Measurements from ENCODE around the gene REELD1.

Gene REELD1

GRCh38 chr4:146194212-146194611, 20.1 kb upstream of the REELD1 start:
- TF ChIP-seq ZNF155 (tag by site-specific recombination; IDR thresholded peaks at IDR 0.05) (no peak), ZNF10 (tag by site-specific recombination; IDR thresholded peaks at IDR 0.05) (peak; percentile 97)
- H3K27ac ChIP-seq (ENCODE audit: extremely low read depth, low read depth, low read length), result no peak overlapping the region
- H3K4me1 ChIP-seq (ENCODE audit: control insufficient read depth, insufficient read depth, low read length), result no peaks in the 10 kb centered on the region
- H3K4me3 ChIP-seq (ENCODE audit: low read depth, low read length), result no peak overlapping the region
- peaks cover 4 to 34% of the 10 kb centered on the region in 2 experiments; a peak in 2 of 3 replicates for H3K36me3 ChIP-seq (ENCODE audit: control insufficient read depth in 2 of 2, insufficient read depth in 1 of 2, low read length in 2 of 2)
- ChIA-PET POLR2A (no interaction called here), CTCF (no interaction called here)
- H3K9me3 ChIP-seq (ENCODE audit: control insufficient read depth, insufficient read depth, low read depth, low read length), result no peaks in the 10 kb centered on the region

DNA sequence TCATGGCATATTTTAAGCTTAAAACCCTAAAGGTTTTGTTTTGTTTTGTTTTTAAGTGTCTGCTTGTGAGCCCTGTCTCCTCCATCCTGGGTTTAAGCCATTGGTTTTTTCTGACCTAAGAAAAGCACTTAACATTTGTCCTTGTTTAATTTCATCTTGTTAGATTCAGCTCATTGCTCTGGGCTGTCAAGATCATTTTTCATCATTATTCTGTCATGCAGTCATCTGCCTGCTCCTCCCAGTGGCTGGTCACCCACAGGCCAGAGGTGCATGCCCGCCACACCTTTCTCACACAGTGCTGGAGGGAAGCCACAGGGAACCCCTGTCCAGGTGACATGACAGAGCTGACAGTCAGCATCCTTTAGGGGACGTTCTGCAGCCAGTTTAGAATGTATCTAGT, 11.7 kb upstream of the REELD1 start:
- H3K9me3 ChIP-seq (ENCODE audit: control insufficient read depth, insufficient read depth, low read depth, low read length), result no peaks in the 10 kb centered on the region
- ChIA-PET POLR2A (no interaction called here), CTCF (interaction anchor here (1.3 to 1.5 kb wide), 2 partner anchors 11 to 107 kb away, joined by 3 to 6 read pairs; no protein-coding TSS in a partner anchor)
- no peak overlapping the region for H3K4me3 ChIP-seq (ENCODE audit: low read depth, low read length)
- H3K36me3 ChIP-seq (ENCODE audit: control insufficient read depth in 2 of 2, insufficient read depth in 1 of 2, low read length in 2 of 2), result no peaks in the 10 kb centered on the region
- no peak overlapping the region for H3K27ac ChIP-seq (ENCODE audit: extremely low read depth, low read depth, low read length)
- TF ChIP-seq ZNF341 (tag by site-specific recombination; IDR thresholded peaks at IDR 0.05; ENCODE audit: low read depth) (no peak), YY1 (tag by site-specific recombination; IDR thresholded peaks at IDR 0.05) (no peak), ZNF18 (tag by site-specific recombination; IDR thresholded peaks at IDR 0.05) (no peak), ZNF274 (IDR thresholded peaks at IDR 0.05; ENCODE audit: low read length) (no peak), ZNF274 (tag by site-specific recombination; IDR thresholded peaks at IDR 0.05; ENCODE audit: borderline replicate concordance) (no peak)
- no peaks in the 10 kb centered on the region for H3K4me1 ChIP-seq (ENCODE audit: control insufficient read depth, insufficient read depth, low read length)

GRCh38 chr4:146207410-146207809, 6.9 kb upstream of the REELD1 start:
- ChIA-PET CTCF (no interaction called here), POLR2A (no interaction called here)
- TF ChIP-seq ZNF660 (tag by site-specific recombination; IDR thresholded peaks at IDR 0.05) (no peak), BCL11B (tag by site-specific recombination; IDR thresholded peaks at IDR 0.05; ENCODE audit: low read depth) (no peak), ZNF416 (tag by site-specific recombination; IDR thresholded peaks at IDR 0.05) (no peak), ZNF658 (tag by site-specific recombination; IDR thresholded peaks at IDR 0.05) (no peak), KLF8 (tag by site-specific recombination; IDR thresholded peaks at IDR 0.05) (no peak), ZNF169 (tag by site-specific recombination; IDR thresholded peaks at IDR 0.05) (no peak), ZNF202 (tag by site-specific recombination; IDR thresholded peaks at IDR 0.05; ENCODE audit: borderline replicate concordance) (no peak), ZNF302 (tag by site-specific recombination; IDR thresholded peaks at IDR 0.05; ENCODE audit: low read depth) (no peak), TRIM28 (IDR thresholded peaks at IDR 0.05; ENCODE audit: borderline replicate concordance, low read length) (no peak), ZNF629 (tag by site-specific recombination; IDR thresholded peaks at IDR 0.05) (no peak)
- TF ChIP-seq, protein P1, sequence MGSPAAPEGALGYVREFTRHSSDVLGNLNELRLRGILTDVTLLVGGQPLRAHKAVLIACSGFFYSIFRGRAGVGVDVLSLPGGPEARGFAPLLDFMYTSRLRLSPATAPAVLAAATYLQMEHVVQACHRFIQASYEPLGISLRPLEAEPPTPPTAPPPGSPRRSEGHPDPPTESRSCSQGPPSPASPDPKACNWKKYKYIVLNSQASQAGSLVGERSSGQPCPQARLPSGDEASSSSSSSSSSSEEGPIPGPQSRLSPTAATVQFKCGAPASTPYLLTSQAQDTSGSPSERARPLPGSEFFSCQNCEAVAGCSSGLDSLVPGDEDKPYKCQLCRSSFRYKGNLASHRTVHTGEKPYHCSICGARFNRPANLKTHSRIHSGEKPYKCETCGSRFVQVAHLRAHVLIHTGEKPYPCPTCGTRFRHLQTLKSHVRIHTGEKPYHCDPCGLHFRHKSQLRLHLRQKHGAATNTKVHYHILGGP (tag by site-specific recombination; IDR thresholded peaks at IDR 0.05), result no peak
- TF ChIP-seq, protein P2, sequence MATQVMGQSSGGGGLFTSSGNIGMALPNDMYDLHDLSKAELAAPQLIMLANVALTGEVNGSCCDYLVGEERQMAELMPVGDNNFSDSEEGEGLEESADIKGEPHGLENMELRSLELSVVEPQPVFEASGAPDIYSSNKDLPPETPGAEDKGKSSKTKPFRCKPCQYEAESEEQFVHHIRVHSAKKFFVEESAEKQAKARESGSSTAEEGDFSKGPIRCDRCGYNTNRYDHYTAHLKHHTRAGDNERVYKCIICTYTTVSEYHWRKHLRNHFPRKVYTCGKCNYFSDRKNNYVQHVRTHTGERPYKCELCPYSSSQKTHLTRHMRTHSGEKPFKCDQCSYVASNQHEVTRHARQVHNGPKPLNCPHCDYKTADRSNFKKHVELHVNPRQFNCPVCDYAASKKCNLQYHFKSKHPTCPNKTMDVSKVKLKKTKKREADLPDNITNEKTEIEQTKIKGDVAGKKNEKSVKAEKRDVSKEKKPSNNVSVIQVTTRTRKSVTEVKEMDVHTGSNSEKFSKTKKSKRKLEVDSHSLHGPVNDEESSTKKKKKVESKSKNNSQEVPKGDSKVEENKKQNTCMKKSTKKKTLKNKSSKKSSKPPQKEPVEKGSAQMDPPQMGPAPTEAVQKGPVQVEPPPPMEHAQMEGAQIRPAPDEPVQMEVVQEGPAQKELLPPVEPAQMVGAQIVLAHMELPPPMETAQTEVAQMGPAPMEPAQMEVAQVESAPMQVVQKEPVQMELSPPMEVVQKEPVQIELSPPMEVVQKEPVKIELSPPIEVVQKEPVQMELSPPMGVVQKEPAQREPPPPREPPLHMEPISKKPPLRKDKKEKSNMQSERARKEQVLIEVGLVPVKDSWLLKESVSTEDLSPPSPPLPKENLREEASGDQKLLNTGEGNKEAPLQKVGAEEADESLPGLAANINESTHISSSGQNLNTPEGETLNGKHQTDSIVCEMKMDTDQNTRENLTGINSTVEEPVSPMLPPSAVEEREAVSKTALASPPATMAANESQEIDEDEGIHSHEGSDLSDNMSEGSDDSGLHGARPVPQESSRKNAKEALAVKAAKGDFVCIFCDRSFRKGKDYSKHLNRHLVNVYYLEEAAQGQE (tag by site-specific recombination; IDR thresholded peaks at IDR 0.05), result no peak
- Histone ChIP-seq H3K36me3 (ENCODE audit: control insufficient read depth in 2 of 2, insufficient read depth in 1 of 2, low read length in 2 of 2) (no peaks in the 10 kb centered on the region), H3K4me1 (ENCODE audit: control insufficient read depth, insufficient read depth, low read length) (no peaks in the 10 kb centered on the region), H3K4me3 (ENCODE audit: low read depth, low read length) (no peak overlapping the region), H3K27ac (ENCODE audit: extremely low read depth, low read depth, low read length) (no peak overlapping the region), H3K9me3 (ENCODE audit: control insufficient read depth, insufficient read depth, low read depth, low read length) (no peaks in the 10 kb centered on the region)
